GM12864 (cell line): ENCODE measurements around the gene PLXDC1.

Experiments used
- DNase-seq: peaks from one replicate; pipeline ENCODE4 v3.0.0-alpha.2; 2011; ENCODE audit warnings: low read depth
- H3K4me3 ChIP-seq: 2 replicates; pipeline ENCODE4 v1.5.1; 2011; ENCODE audit warnings: mild to moderate bottlenecking, low read depth, low read length, control low read depth
- TF ChIP-seq, protein P1 (sequence below): IDR thresholded peaks from 2 replicates; pipeline ENCODE4 v1.5.1; 2011; ENCODE audit warnings: low read depth, mild to moderate bottlenecking, moderate library complexity, low read length, control low read depth, inconsistent platforms; ENCODE audit errors: missing control alignments

PLXDC1 gene

DNA sequence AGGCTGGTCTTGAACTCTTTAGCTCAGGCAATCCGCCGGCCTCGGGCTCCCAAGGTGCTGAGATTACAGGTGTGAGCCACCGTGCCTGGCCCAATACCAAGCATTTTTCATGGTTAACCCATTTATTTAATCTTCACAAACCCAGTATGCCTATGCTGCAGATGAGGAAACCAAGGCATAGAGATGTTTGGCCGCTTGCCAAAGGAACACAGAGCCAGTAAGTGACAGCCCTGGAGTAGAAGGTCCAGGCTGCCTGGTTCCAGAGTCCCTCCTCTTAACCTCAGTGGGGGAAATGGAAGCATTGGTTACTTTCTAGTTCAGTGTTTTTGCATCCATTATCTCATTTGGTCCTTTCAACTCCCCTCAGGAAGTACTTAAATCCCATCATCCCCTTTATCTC lies 29.9 kb upstream of the PLXDC1 start:
- no peak overlapping the region for H3K4me3 ChIP-seq
- TF ChIP-seq, protein P1, sequence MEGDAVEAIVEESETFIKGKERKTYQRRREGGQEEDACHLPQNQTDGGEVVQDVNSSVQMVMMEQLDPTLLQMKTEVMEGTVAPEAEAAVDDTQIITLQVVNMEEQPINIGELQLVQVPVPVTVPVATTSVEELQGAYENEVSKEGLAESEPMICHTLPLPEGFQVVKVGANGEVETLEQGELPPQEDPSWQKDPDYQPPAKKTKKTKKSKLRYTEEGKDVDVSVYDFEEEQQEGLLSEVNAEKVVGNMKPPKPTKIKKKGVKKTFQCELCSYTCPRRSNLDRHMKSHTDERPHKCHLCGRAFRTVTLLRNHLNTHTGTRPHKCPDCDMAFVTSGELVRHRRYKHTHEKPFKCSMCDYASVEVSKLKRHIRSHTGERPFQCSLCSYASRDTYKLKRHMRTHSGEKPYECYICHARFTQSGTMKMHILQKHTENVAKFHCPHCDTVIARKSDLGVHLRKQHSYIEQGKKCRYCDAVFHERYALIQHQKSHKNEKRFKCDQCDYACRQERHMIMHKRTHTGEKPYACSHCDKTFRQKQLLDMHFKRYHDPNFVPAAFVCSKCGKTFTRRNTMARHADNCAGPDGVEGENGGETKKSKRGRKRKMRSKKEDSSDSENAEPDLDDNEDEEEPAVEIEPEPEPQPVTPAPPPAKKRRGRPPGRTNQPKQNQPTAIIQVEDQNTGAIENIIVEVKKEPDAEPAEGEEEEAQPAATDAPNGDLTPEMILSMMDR = no peak
- no peak for DNase-seq

DNA sequence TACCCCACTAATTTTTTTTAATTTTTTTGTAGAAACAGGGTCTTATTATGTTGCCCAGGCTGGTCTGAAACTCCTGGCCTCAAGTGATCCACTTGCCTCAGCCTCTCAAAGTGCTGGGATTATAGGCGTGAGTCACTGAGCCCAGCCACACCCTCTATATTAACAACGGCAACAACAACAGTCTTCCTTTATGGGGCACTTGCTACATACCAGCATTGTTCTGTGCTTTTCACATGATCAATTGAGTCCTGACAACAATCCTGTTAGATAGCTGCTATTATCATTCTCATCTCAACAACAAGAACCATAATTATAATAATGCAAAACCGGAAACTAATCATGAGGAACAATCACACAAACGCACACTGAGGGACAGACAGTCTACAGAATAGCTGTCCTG lies 27.1 kb upstream of the PLXDC1 start:
- H3K4me3 ChIP-seq = no peak overlapping the region
- TF ChIP-seq, protein P1 = no peak
- DNase-seq = no peak

DNA sequence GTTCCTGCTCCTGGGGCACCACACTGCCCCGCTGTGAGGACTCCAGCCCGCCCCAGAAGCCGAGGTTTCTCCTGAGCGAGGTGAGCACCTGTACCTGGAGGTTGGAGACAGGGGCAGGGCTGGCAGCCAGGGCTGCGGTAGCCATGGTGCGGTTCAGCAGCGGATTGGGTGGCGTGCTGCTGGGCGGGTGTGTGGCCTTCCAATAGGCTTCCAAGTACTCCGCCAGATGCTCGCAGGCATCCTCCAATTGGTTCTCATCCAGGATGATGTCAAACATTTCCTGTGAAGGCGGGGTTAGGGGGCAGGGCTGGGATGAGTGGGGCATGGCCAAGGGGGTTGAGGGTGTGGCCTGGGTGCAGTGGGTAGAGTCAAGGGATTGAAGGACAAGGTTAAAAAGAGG lies 25.8 kb upstream of the PLXDC1 start:
- no peak for DNase-seq
- H3K4me3 ChIP-seq = no peak overlapping the region
- TF ChIP-seq, protein P1 = no peak

DNA sequence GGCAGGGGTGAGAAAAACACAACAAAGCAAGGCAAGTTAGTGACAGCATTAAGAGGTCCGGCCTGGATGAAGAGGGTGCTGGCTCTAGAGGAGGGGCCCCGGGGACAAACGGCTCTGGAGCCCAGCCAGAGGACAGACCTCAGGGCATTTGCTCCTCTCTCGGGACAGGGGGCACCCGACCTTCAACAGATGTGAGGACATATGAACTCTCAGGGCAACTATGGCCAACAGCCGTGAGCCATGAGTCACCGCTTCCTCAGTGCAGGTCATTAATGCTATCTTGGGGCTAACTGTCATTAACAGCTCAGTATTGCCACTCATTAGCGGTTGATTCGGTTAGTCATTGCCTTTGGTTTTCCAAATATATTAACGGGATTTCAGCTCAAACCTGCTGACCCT lies 24.3 kb upstream of the PLXDC1 start:
- DNase-seq = no peak
- H3K4me3 ChIP-seq = no peak overlapping the region
- TF ChIP-seq, protein P1 = no peak

DNA sequence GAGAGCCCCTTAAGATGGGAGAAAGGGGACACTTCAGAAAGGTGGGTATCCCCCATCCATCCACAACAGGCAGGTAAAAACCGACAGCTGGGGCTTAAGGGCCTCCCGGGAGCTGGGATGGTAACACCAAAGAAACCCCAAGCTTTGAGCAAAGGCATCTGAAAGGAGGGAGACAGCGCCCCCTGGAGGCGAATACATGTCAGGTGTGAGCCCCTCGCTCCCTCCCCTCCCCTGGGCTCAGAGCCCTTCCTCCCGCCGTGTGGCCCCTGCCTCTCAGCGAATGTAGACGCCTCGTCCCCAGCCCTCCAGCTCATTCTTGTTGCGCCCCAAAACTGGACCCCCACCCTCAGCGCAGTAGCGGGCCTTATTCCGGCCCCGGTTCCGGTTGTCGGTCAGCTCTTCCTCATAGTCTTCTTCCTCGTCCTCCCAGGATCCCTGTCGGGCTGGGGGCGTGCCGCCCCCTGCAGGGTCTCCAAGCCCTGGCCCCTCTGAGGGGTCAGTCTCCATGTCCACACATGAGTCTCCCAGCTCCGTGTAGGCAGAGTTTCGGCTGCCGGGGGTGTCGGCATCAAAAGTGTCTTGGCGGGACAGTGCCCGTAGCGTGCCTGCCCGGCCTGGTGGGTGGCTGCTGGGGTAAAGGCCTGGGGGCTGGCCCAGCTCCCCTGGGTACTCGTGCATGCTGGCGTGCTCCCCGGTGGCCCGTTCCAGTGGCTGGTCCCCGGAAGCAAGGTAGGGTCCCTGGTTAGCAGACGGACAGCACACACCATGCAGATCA lies 23.7 kb upstream of the PLXDC1 start:
- TF ChIP-seq, protein P1 = peak; percentile 92
- H3K4me3 ChIP-seq = no peak overlapping the region
- DNase-seq = no peak

DNA sequence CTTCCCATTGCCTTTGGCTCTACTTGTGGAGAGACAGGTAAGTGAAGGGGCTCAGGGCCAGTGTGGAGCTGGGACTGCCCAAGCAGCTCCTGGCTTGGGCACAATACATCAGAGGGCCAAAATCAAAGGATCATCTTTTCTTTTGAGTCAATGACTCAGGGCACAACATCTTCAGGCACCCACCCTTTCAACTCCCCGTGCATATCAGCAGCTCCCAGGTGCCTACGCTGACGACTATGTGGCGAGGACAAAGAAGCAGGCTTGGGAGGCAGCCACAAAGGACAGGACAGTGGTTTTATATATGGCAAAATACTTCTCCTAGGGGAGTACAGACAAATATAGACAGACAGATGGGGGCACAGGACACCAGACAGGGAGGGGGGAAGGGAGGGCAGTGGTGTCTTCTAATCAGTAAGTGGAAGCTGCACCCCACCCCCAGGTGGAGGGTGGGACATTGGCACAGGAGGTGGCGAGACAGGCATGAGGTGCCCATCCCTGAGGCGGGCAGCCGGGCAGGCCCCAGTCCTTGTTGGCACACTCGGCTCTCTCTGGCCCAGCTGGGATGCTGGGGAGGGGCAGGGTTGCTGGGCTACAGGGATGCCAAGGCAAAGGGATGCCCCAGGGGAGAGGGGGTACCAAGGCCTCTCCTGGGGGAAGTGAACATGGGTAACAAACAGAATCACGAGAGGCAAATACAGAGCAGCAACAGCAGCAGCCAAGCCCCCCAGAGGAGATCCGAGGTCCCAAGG lies 22.3 kb upstream of the PLXDC1 start:
- no peak overlapping the region for H3K4me3 ChIP-seq
- no peak for DNase-seq
- TF ChIP-seq, protein P1 = no peak

DNA sequence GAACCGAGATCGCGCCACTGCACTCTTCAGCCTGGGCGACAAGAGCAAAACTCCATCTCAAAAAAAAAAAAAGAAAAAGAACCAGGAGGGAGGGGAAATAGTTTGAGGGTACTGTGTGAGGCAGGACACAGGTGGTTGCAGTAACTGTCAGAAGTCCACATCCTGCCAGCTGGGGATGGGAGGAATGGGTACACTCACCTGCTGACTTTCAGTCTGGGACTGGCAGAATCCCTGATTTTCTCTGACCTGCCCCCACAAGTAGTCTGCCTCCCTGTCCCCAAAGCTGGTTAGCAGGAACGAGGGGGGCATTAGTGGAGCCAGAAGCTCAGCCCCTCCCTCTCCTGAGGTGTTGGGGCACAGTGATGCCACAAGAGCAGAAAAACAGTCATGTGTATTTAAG lies 21.6 kb upstream of the PLXDC1 start:
- no peak overlapping the region for H3K4me3 ChIP-seq
- TF ChIP-seq, protein P1 = no peak
- no peak for DNase-seq
